Kidney tubule cell (primary cell): ENCODE data around the gene PRC1.

Experiments
- DNase-seq: peaks from one replicate; pipeline ENCODE4 v3.0.0-alpha.2; 2018; ENCODE audit warnings: low spot score

Gene PRC1

DNA sequence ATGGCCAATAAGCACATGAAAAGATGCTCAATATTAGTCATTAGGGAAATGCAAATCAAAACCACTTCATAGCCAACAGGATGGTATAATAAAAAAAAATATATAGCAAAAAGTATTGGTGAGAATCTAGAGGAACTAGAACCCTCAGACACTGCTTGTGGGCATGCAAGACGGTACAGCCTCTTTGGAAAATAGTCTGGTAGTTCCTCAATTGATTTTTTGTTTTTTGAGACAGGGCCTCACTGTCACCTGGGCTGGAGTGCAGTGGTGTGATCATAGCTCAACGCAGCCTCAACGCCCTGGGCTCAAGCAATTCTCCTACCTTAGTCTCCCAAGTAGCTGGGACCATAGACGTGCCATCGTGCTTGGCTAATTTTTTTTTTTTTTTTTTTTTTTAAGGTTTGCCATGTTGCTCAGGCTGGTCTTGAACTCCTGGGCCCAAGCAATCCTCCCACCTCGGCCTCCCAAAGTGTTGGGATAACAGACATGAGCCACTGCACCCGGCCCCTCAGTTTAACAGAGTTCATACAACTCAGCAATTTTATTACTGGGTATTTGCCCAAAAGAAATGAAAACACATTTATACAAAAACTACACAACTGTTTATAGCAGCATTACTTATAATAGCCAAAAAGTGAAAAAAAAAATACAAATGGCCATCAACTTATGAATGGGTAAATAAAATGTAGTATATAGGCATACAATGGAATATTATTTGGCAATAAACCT is 5.1 kb downstream of the PRC1 start:
- DNase-seq, result no peak

DNA sequence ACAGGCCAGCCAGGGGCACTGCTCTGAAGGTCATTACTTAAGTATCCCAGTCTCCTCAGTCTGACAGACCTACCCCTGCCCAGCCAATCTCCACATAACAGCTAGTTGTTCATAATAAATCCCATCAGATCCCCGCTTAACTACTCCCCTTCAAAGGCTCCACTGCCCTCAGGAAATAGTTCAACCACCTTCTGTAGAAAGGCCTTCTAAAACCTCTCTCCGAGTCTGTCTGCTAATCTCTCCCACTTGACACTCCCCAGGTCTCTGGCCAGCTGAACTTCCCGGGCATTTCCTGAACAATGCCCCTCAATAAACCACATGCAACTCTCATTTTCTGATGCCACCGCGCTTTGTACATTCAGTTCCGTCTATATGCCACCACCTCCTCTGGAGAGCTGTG is 6.0 kb downstream of the PRC1 start:
- no peak for DNase-seq

DNA sequence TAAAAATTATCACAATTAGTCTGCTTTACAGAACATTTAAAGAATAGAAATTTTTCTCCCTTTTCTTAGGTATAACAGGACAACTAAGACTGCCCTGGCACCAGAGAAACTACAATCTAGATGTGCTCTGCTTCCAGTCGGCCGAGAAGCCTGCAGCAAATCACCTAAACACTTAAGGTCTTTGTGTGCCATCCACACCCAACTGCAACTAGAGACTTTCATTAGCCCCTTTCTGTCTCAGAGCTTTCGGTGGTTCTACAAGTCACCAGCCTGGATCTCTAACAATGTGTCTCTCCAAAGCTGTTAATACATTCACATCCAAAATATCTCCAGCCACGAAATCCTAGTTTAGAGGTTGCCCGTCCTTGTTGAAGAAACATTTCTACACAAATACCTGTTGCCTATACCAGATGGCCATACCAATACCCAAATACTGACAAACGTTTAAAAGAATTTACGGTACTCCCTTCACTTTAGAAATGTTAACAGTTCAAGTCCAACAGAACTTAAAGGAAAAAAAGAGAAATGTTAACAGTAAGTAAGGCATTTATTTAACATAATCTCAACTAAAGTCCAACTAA is 6.7 kb downstream of the PRC1 start:
- no peak for DNase-seq

DNA sequence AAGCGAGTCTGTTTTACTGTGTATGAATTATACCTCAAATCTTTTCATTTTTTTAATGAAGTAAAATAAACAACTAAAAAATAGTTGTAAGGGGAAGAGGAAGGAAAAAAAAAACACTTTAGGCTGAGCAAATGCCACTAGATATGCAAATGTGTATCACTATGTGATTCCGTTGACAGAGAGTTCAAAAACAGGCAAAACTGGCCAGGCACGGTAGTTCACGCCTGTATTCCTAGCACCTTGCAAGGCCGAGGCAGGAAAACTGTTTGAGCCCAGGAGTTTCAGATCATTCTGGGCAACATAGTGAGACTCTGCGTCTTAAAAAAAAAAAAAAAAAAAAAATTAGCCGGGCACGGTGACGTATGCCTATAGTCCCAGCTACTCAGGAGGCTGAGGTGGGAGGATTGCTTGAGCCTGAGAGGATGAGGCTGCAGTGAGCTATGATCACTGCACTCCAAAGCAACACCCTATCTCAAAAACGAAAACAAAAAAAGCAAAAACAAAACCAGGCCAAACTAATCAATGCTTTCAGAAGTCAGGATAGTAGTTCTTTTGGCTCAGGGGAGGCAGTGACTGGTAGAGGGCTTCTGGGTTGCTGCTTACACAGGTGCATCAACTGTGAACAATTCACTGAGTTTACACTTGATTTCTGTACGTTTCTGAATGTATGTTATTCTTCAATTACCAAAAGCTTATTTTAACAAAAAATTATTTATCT is 7.4 kb downstream of the PRC1 start:
- DNase-seq, result no peak

DNA sequence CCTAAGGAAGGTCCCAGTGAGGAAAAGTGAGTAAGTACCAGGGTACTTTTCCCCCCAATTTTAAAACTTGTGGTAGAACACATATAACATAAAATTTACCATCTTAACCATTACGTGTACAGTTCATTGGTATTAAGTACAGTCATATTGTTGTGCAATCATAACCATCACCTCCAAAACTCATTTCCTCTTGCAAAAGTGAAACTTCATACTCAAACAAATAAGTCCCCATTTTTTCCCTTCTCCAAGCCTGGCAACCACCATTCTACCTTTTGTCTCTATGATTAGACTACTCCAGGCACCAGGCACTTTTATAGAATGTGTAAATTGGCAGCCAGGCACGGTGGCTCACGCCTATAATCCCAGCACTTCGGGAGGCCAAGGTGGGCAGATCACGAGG is 12.2 kb downstream of the PRC1 start:
- no peak for DNase-seq

DNA sequence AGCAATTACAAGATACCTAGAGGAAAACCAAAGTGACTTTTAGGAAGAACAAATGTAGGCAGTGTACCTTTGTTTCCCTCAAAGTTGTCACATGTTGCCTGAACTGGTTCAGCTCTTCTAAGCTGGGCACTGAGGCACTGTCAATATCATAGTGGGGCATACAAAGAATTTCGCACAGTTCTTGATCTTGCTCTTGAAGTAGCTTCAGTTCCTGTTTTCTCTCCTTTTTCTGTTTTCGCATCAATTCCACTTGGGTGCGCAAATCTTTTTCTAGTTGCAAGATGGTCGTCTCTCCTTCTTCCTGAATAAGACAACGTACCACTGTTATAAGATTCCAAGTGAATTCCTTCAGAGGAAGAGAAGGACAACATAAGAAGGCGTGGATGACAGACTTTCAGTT is 12.7 kb downstream of the PRC1 start:
- DNase-seq, result no peak

DNA sequence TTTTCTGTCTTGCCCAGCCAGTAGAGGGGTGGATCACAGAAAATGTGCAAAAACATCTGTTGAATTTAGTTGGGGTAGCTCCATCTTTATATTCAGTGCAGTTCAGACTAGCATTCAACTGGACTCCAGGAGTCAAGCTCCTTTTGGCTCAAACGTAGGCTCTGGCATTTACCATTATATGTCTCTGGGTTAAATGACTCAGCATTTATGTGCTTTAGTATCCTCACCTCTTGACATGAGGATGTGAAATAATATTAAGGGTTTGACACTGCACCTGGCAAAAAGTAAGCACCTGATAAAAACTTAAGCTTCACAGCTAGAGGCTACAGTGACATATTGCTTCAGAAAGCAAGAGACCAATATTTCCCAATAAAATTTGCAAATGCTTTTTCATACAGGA is 14.8 kb downstream of the PRC1 start:
- DNase-seq, result no peak

DNA sequence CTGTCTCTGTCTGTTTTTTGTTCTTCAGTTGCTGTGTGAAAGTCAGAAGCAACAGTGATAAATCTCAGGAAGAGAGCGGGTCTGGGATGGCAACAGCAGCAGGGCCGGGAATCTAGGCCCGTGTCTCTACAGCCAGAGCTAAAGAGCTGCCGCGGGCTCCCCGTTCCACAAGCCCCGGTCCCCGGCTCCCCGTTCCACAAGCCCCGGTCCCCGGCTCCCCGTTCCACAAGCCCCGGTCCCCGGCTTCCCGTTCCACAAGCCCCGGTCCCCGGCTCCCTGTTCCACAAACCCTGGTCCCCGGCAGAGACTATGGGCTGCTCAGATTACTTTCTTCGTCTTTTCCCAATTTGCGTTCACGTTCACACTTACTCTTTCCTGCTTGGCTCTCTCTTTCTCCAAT is 20.1 kb downstream of the PRC1 start:
- DNase-seq, result no peak

DNA sequence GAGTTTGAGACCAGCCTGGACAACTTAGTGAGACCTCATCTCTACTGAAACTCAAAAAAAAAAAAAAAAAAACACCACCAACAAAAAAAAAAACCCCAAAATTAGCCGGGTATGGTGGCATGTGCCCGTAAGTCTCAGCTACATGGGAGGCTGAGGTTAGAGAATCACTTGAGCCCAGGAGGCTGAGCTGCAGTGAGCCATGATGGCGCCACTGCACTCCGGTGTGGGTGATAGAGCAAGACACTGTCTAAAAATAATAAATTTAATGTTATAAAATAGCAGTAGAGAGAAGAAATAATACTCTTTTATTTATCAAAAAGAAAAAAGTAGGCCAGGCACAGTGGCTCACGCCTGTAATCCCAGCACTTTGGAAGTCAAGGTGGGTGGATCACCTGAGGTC is 22.2 kb downstream of the PRC1 start:
- no peak for DNase-seq

DNA sequence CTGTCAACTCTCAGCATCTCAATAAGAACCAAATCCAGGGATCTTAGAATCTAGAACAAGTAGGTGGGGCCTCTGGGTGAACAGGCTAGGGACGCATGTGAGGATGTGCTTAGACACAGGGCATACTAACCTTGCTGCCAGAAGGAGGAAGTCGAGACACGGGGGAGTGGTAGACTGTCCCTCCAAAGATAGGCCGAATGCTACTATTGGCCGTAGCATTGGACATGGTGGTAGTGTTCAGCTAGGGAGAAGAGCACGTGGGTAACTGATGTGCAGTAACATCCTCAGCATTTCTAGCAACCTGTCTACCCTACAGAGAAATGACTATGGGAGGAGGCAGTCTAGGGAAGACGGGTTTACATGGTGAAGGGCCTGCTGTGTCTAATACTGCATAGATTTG is 24.1 kb downstream of the PRC1 start:
- DNase-seq, result no peak

DNA sequence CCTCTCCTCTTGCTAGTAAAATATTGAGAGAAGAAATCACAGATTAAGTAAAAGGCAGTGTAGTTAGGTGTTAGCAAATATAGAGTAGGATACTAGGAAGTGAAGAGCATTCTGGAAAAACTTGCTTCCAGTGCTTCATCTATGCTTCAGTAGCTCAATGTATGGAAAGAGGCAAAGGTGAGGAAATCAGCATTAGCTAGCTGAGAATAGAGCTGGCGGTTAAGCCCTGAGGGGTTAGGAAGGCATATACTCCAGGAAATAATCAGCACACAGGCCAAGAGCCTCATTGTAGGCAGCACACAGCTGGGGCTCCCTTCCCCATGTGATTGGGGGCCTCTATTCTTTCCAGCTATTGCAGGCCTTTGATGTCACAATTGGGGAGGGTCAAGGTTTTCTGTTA is 25.9 kb downstream of the PRC1 start:
- DNase-seq, result no peak

DNA sequence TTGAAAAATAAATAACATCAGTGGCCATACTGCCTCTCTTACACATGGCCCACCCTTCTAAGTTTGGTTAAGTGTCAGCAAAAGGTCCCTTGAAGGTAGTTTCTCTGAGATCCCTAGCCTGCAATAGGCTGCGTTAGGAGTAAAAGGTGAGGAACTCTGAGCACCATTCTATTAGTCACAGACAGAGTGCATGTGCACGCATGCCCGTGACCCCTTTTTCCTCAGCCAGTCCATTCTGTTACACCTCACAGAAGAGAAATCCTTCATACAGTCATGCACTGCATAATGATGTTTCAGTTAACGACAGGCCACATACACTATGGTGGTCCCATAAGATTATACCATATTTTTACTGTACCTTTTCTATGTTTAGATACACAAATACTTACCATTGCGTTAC is 27.1 kb downstream of the PRC1 start:
- DNase-seq, result no peak

DNA sequence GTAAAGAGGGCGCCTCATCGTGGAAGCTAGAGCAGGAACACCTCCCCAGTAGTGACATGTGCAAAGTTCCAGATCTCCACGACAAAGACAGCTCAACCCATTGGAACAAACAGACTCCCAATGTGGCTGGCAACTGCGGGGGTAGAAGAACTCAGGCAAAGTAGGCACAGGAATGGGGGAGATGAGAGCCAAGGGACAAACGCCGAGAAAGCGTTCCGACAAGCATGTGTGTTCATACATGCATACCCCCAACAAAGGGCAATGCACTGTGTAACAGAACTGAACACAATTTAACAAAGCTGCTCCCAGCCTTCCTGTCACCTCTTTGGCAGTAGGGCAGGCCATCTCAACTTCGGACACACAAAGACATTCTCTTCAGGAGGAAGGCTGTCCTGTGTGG is 28.1 kb downstream of the PRC1 start:
- DNase-seq, result no peak

DNA sequence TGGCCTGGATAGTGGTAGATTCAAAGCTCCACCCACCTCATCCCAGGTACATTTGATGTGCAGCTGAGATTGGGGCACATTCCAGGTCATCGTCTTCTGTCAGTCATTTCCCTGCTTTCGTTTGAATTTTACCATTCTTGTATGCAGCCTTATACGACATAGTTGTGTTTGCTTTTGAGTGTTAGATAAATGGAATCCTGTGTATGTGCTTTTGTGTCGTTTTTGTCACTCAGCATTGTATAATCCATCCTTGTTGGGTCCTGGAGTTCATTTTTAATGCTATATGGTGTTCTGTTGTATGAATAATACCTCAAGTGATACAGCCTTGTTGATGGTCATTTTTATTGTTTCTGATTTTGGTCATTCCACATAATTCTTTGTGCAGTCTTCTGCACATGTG is 32.3 kb downstream of the PRC1 start:
- DNase-seq, result no peak

DNA sequence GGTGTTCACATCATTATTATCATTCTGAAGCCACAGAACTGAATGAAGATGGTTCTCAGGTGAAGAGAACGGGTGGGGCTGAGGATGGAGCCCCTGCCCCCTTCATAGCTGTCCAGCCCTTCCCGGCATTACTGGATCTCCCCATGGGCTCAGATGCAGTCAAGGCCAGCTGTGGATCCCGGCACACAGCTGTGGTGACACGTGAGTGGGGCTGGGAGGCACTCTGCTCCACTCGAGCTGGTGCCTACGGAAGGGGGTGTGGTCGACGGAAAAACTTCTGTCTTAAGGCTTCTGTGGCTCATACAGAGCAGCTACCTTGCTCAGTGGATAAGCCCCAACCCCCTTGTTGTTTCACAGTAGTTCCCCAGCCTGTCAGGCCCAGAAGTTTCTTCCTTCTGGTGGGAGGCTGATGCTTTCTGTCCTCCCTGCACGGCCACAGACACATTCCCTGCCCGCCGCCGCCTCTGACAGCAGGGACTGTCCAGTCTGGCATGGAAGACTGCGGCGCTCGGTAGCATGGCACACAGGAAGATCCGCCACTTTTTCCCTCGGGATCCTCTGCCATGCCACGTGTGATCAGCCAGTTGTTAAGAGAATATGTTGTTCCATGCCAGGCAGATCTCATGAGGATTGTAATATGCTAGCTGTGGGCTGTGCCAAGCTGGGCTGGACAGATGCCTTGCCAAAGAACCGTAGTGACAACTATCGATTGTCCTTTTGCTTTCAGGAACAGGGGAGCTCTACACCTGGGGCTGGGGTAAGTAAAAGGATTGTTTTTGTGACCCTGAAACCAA is 33.8 kb downstream of the PRC1 start:
- no peak for DNase-seq

DNA sequence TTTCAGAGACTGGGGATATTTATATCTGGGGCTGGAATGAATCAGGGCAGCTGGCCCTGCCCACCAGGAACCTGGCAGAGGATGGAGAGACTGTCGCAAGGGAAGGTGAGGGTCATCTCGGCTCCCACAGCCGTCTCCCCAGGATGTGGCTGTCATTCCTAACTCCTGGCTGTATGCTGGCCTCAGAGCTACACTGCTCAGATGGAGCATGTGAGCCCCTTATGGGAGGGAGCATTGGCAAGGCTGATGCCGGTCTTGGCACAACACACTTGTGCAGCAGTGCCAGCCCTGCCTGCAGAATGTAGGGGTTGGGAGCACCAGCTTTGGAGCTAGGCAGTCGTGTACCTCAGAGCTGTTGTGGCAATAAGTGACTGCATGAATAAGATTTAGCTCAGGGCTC is 34.4 kb downstream of the PRC1 start:
- DNase-seq, result no peak

DNA sequence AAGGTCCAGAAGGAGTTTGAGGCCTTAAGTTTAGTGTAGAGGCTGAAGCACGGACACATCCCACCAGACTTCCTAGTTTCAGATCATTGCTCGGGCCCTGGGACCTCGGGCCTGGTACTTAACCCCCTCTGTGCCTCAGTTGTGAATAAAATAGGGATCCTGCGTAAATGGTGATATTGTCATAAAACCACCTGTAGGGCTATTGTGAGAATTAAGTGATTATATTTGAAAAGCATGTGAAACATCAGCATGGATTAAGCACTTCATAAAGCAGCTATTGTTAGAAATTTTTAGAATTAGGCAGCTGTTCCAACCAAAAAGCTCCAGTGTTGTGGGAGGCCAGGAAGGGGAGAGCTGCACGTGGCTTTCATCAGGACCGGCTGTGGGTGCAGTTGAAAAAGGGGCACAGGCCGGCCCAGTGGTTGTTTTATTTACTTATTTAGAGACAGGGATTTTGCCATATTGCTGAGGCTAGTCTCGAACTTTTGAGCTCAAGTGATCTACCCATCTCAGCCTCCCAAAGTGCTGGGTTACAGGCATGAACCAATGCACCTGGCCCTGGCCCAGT is 35.2 kb downstream of the PRC1 start:
- no peak for DNase-seq

DNA sequence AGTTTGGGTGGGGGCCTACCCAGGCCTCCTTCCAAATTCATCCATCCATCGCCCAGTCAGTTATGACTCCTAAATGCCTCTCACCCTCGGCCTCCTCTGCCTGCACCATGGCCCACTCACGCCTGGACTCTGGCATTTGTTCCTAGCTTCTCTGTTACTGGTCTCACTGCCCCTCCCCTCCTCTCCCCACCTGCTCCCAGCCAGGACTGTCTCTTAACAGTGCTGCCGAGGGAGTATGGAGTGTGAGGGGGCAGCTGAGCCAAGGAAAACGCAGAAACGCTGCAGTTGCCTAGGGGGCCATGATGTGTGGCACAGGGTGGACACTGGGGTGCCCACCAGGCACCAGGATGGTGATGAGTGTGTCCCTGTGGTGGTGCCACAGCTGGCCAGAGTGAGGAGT is 36.5 kb downstream of the PRC1 start:
- DNase-seq, result no peak

DNA sequence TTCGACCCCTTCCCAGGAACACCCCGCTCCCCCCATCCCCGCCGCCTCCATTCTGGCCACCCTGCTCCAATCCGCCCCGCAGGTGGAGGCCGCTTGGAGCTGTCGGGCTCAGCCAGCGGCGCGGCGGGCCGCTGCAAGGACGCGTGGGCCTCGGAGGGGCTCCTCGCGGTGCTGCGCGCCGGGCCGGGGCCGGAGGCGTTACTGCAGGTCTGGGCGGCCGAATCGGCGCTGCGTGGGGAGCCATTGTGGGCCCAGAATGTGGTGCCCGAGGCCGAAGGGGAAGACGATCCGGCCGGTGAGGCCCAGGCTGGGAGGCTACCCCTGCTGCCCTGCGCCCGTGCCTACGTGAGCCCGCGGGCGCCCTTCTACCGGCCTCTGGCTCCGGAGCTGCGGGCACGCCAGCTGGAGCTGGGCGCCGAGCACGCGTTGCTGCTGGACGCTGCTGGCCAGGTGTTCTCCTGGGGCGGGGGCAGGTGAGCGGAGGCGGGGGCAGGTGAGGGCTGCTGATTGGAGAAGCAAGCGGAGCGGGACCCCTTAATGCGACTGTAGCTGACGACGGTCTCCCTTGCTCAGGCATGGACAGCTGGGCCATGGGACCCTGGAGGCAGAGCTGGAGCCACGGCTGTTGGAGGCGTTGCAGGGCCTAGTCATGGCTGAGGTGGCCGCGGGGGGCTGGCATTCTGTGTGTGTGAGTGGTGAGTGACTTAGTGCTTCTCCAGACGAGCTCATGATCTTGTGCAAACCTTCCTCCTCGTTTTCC is 37.1 kb downstream of the PRC1 start:
- DNase-seq, result peak; percentile 47

DNA sequence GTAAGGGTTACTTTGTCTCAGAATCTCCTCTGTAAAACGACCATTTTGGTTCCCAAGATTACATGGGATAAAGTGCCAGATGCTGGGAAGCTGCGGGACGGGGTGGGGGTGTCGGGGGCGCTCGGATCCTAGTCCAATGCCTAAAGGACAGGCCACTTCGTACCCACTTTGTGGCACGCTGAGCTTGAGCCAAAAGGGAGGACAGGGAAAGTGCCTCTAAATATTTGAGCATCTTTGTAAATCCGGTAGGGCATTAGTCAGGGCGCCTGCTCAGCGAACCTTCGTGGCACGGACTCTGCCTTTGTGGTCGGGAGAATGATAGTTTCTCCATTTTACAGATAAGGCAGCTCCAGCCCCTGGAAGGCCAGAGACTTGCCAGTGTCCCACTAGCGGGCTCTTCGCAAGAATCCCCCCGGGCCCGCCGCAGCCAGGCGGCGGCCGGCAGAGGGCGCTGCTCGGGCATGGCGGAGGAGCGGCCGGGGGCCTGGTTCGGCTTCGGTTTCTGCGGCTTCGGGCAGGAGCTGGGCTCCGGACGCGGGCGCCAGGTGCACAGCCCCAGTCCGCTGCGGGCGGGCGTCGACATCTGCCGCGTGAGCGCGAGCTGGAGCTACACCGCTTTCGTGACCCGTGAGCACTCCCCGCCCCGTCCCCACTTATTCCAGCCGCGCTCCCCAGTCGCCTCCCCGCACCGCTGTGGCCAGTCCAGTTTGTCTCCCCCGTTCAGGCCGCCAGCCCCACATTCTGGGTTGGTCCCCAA is 37.9 kb downstream of the PRC1 start:
- DNase-seq, result peak; percentile 78
